ENCODE results near the gene AQP6. TPM values are rescaled to one million over a fixed set of nuclear protein-coding genes. Genes with fewer than 3 reads are reported as not detected.

The AQP6 gene
- not detected for total RNA-seq

DNA sequence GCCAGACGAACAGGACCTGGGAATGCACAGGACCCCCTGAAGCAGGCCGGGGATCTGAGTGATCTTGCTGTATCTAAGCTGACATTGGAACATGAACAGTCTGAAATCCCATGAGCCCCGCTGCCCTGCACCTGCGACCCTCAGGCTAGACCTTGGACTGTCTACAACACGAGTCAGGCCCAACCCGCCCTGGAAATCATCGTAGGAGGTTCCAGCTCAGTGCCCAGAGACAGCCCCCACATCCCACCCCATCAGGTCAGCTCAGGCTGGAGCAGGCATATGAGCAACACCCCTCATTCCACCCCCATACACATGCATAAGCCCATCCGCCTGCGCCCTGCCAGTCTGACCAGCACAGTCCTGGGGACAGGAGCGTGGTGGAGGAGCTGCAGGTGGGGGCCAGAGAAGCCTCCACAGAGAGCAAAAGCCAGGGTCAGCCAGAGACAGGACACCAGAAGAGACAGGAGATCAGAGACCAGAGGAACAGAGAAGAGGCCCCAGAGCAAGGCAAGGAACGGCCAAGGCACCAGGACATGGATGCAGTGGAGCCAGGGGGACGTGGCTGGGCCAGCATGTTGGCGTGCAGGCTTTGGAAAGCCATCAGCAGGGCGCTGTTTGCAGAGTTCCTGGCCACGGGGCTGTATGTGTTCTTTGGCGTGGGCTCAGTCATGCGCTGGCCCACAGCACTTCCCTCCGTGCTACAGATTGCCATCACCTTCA, at the start of gene AQP6:
AQP6 (plus strand) TSS at position 307 of the 720 bp plus-strand sequence; CDS start at position 534, 227 bp downstream.
- H3K36me3 Mint-ChIP-seq (ENCODE audit: low read depth): no peaks in the 10 kb centered on the region
- ATAC-seq (replicated peaks): no peak
- no peak within 1 kb of the TSS for H3K4me3 Mint-ChIP-seq
- peaks cover 3% of the 10 kb centered on the region for H3K27me3 Mint-ChIP-seq
- H3K9me3 Mint-ChIP-seq: no peaks in the 10 kb centered on the region
- no peaks in the 10 kb centered on the region for H3K4me1 Mint-ChIP-seq
- H3K27ac Mint-ChIP-seq: no peak within 1 kb of the TSS

- Mint-ChIP-seq H3K9me3 (no peaks in the 10 kb centered on the region), H3K27ac (no peak overlapping the region), H3K4me3 (no peak overlapping the region), H3K27me3 (no peaks in the 10 kb centered on the region), H3K36me3 (ENCODE audit: low read depth) (no peaks in the 10 kb centered on the region), H3K4me1 (no peaks in the 10 kb centered on the region)
- no peak for ATAC-seq (replicated peaks)
Measured at GRCh38 chr12:49923035-49923644, 49.6 kb upstream of the AQP6 start.

DNA sequence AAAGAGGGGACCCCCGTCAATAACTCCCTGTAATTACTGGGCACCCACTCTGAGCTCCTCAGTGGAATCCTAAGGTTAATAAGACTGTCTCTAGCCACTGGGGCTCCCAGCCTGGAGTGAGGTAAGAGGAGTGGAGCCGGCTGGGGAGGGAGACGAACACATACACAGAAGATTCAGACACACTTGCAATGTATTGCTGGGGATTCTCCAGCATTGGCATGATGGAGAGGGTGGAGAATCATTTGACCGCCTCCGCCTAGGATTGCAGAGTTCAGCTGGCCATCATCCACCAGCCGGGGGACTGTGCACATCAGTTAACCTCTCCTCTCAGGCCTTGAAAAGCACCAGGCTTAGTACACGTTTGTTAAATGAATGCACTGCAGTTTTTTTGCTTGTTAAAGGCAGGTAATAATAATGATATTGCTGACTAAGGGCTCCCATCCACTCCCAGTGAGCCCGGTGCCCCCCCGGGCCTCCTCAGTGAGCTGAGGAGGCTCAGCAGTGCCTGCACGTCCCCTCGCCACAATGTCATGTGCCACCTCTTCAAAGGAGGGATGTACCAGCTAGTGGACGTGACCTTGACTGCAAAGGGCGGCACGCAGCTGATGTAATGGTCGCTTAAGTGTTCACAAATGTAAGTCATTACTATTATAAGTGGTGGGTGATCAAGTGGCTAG, 48.7 kb upstream of the AQP6 start:
- no peaks in the 10 kb centered on the region for H3K36me3 Mint-ChIP-seq (ENCODE audit: low read depth)
- H3K4me1 Mint-ChIP-seq: no peaks in the 10 kb centered on the region
- H3K4me3 Mint-ChIP-seq: no peak overlapping the region
- no peak overlapping the region for H3K27ac Mint-ChIP-seq
- H3K9me3 Mint-ChIP-seq: no peaks in the 10 kb centered on the region
- no peak for ATAC-seq (replicated peaks)
- H3K27me3 Mint-ChIP-seq: no peaks in the 10 kb centered on the region

DNA sequence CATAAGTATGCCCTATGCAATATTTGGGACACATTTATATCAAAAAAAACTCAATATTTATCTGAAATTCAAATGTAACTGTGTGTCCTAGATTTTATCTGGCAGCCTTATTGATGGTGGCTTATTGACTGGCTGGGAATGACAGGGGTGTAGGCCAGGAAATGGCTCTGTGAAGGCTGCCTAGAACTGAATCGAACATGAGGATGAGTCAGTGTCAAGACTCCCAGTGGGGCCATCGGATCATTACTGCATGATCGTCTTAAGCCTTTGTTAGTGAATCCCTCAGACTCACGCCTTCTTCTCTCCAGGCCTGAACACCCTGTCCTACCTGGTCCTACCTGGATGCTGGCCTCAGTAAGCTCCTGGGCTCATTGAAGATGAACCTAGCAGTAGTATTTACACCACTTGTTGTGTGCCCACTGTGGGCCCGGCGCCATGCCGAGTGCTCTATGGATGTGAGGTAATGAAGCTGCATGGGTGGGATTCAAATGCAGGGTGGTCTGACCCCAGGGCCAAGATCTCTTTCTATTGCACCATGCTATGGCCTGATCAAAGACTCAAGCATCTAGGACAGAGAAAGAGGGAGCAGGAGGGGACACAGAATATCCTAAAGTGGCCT, 48.0 kb upstream of the AQP6 start:
- no peaks in the 10 kb centered on the region for H3K36me3 Mint-ChIP-seq (ENCODE audit: low read depth)
- no peaks in the 10 kb centered on the region for H3K9me3 Mint-ChIP-seq
- H3K4me3 Mint-ChIP-seq: no peak overlapping the region
- H3K4me1 Mint-ChIP-seq: no peaks in the 10 kb centered on the region
- no peak overlapping the region for H3K27ac Mint-ChIP-seq
- no peaks in the 10 kb centered on the region for H3K27me3 Mint-ChIP-seq
- no peak for ATAC-seq (replicated peaks)

- no peaks in the 10 kb centered on the region for H3K36me3 Mint-ChIP-seq (ENCODE audit: low read depth)
- no peaks in the 10 kb centered on the region for H3K9me3 Mint-ChIP-seq
- ATAC-seq (replicated peaks): no peak
- H3K4me3 Mint-ChIP-seq: no peak overlapping the region
- H3K27me3 Mint-ChIP-seq: no peaks in the 10 kb centered on the region
- no peaks in the 10 kb centered on the region for H3K4me1 Mint-ChIP-seq
- no peak overlapping the region for H3K27ac Mint-ChIP-seq
Measured at GRCh38 chr12:49925433-49926204, 47.1 kb upstream of the AQP6 start.

DNA sequence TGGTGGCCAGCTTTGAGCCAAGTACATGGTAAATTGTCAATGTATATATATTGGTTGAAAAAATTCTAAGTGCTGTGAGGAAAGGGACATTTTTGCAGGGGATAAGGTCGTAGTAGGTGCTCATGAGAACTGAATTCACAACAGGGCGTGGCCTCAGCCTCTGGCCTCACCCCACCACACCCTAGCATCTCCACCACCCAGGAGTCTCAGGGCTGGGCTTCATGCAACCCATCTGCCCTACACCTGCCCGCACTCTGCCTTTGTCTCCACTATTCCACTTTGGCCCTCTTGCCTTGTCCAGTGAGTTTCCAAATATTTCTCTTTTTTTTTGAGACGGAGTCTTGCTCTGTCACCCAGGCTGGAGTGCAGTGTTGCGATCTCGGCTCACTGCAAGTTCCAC, 44.3 kb upstream of the AQP6 start:
- Mint-ChIP-seq H3K9me3 (no peaks in the 10 kb centered on the region), H3K27ac (no peak overlapping the region), H3K4me3 (no peak overlapping the region), H3K36me3 (ENCODE audit: low read depth) (no peaks in the 10 kb centered on the region), H3K27me3 (no peaks in the 10 kb centered on the region), H3K4me1 (no peaks in the 10 kb centered on the region)
- ATAC-seq (replicated peaks): no peak

DNA sequence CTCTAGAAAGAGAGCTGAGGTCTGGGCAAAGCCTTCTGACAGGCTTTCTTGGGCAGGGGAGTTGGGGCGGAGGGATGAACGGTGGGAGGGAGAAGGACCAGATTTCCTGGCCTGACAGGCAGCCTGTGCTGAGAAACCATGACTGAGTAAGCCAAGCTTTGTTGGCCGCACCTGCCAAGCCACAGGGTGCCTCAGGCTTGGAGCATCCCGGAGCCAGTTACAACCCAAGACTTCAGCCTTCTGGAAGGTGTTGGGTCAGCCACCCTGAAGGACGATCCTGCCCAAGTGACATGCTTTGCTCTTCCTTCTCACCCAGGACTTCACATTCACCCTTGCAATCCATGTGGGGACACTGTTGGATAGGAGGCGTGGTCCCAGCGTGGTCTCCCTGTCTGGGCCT, 43.2 kb upstream of the AQP6 start:
- Mint-ChIP-seq H3K9me3 (no peaks in the 10 kb centered on the region), H3K27ac (no peak overlapping the region), H3K4me1 (no peaks in the 10 kb centered on the region), H3K4me3 (no peak overlapping the region), H3K36me3 (ENCODE audit: low read depth) (no peaks in the 10 kb centered on the region), H3K27me3 (peaks cover 2% of the 10 kb centered on the region)
- ATAC-seq (replicated peaks): no peak

DNA sequence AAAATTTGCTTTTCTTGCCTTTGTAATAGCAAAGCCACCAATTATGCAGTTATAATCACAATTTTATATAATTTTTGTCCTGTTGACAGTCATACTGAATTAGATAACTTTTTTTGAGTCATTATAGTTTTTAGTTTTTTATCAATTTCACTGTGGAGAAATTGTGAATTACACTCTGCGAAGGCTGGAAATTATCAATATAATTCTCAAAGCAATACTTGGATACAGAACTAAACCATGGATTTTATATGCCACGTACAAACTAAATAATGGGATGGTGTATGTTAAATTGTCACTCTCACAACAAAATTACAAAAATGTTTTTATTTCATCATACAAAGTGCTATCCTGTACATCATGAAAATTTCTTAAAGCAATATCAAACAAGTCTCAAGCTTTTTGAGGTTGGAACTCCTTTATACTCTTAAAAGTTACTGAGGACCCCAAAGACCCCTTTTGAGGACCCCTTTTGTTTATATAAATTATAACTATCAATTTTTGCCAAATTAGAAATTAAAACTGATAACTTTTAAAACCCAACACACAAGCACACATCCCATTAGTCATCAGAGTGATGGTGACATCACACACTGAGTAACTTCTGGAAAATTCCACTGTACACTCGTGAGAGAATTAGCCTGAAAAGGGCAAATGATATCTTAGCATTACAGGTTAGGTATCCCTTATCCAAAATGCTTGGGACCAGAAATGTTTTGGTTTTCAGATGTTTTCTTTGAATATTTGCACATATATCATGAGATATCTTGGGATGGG, 42.0 kb upstream of the AQP6 start:
- Mint-ChIP-seq H3K9me3 (no peaks in the 10 kb centered on the region), H3K4me1 (no peaks in the 10 kb centered on the region), H3K4me3 (no peak overlapping the region), H3K36me3 (ENCODE audit: low read depth) (no peaks in the 10 kb centered on the region), H3K27ac (no peak overlapping the region), H3K27me3 (peaks cover 4% of the 10 kb centered on the region)
- peak; percentile 81 for ATAC-seq (replicated peaks)

GRCh38 chr12:49932023-49932422, 40.7 kb upstream of the AQP6 start:
- Mint-ChIP-seq H3K4me3 (no peak overlapping the region), H3K36me3 (ENCODE audit: low read depth) (no peaks in the 10 kb centered on the region), H3K27me3 (peaks cover 6% of the 10 kb centered on the region), H3K27ac (no peak overlapping the region), H3K9me3 (no peaks in the 10 kb centered on the region), H3K4me1 (no peaks in the 10 kb centered on the region)
- ATAC-seq (replicated peaks): no peak

- ATAC-seq (replicated peaks): no peak
- Mint-ChIP-seq H3K4me1 (no peaks in the 10 kb centered on the region), H3K9me3 (no peaks in the 10 kb centered on the region), H3K27ac (no peak overlapping the region), H3K27me3 (peaks cover 6% of the 10 kb centered on the region), H3K4me3 (no peak overlapping the region), H3K36me3 (ENCODE audit: low read depth) (no peaks in the 10 kb centered on the region)
Measured at GRCh38 chr12:49932533-49933130, 40.1 kb upstream of the AQP6 start.

- Mint-ChIP-seq H3K4me1 (no peaks in the 10 kb centered on the region), H3K27ac (no peak overlapping the region), H3K27me3 (peaks cover 6% of the 10 kb centered on the region), H3K9me3 (no peaks in the 10 kb centered on the region), H3K36me3 (ENCODE audit: low read depth) (no peaks in the 10 kb centered on the region), H3K4me3 (no peak overlapping the region)
- no peak for ATAC-seq (replicated peaks)
Measured at GRCh38 chr12:49933796-49934195, 39.0 kb upstream of the AQP6 start.

DNA sequence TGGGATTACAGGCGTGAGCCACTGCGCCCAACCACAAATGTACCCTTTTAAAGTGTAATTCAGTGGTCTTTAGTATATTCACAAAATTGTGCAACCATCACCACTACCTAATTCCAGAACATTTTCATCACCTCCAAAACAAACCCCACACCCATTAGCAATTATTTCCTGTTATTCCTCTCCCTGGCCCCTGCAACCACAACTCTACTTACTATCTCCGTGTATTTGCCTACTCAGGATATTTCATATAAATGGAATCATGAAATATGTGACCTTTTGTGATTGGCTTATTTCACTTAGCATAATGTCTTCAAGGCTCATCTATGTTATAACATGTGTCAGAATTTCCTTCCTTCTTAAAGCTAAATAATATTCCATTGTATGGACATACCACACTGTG, 38.2 kb upstream of the AQP6 start:
- Mint-ChIP-seq H3K36me3 (ENCODE audit: low read depth) (no peaks in the 10 kb centered on the region), H3K9me3 (no peaks in the 10 kb centered on the region), H3K4me1 (no peaks in the 10 kb centered on the region), H3K27me3 (peaks cover 6% of the 10 kb centered on the region), H3K27ac (no peak overlapping the region), H3K4me3 (no peak overlapping the region)
- ATAC-seq (replicated peaks): no peak

GRCh38 chr12:49936925-49937324, 35.8 kb upstream of the AQP6 start:
- ATAC-seq (replicated peaks): no peak

More at GRCh38 chr12:49936925-49937324, 35.8 kb upstream of the AQP6 start:
- Mint-ChIP-seq H3K9me3 (no peaks in the 10 kb centered on the region), H3K27ac (no peak overlapping the region), H3K4me1 (no peaks in the 10 kb centered on the region), H3K36me3 (ENCODE audit: low read depth) (no peaks in the 10 kb centered on the region), H3K4me3 (no peak overlapping the region), H3K27me3 (peaks cover 6% of the 10 kb centered on the region)

All from activated T-helper 17 cell treated with anti-CD3 and anti-CD28 coated beads, Interleukin-2, amount 50 U/mL, for 72 hours (primary cell).